Measurements from ENCODE around the gene LDB2. TPM values are rescaled to one million over a fixed set of nuclear protein-coding genes. Genes with fewer than 3 reads are reported as not detected.

The LDB2 gene
- total RNA-seq, 1 experiment from 2014 or later, result not detected

DNA sequence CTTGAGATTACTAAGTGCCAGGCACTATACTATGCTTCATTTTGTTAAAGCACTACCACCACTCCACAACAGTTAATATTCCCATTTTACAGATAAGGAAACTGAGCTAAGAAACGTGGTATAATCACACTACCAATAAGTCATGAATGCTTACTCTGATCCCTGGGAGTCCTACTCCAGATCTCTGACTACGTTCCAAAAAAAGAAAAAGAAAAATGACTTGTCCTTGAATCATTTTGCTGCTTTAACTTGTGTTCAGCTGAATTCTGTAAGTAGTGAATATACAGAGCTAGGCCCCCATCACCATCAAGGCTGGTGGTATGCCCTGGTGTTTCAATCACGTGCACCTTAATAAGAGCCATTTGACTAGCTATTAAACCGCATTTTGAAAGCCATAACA is 39.4 kb downstream of the LDB2 start:
- no peak overlapping the region for H3K9ac ChIP-seq (ENCODE audit: low read length)

DNA sequence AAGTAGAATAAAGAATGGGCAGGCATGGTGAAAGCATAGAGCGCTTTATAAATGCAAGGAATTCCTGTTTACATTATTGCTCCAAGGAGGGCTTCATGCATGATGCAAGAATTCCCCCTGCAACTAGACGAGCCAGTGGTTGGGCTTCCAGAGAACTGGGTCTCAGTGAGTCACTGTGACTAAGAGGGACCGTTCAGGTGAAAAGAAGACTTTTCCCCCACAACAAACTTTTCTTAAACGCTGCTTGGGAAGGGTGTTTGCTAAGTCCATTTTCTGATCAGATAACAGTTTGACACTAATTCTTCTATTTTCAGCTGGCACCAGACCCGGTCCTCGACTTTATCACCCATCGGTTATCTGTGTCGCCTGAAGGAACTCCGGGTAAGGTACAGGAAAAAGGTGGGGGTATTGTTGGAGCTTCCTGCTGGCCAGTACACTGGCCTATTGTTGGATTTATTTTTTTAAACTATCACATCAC is 40.1 kb downstream of the LDB2 start:
- no peaks in the 10 kb centered on the region for H4K20me1 ChIP-seq (ENCODE audit: low read length)
- H3K27ac ChIP-seq (ENCODE audit: low read length), result no peak overlapping the region
- H3K4me3 ChIP-seq (ENCODE audit: low read length), result no peak overlapping the region
- TF ChIP-seq, protein P1, sequence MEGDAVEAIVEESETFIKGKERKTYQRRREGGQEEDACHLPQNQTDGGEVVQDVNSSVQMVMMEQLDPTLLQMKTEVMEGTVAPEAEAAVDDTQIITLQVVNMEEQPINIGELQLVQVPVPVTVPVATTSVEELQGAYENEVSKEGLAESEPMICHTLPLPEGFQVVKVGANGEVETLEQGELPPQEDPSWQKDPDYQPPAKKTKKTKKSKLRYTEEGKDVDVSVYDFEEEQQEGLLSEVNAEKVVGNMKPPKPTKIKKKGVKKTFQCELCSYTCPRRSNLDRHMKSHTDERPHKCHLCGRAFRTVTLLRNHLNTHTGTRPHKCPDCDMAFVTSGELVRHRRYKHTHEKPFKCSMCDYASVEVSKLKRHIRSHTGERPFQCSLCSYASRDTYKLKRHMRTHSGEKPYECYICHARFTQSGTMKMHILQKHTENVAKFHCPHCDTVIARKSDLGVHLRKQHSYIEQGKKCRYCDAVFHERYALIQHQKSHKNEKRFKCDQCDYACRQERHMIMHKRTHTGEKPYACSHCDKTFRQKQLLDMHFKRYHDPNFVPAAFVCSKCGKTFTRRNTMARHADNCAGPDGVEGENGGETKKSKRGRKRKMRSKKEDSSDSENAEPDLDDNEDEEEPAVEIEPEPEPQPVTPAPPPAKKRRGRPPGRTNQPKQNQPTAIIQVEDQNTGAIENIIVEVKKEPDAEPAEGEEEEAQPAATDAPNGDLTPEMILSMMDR (conservative IDR thresholded peaks at IDR 0.05; ENCODE audit: low read depth, low read length), result no peak
- TF ChIP-seq EZH2 (IDR thresholded peaks at IDR 0.05; ENCODE audit: low read length, unreplicated experiment), result no peak
- H3K9me2 ChIP-seq (replicated peaks; ENCODE audit: low read length), result no peaks in the 10 kb centered on the region
- BruUV-seq (replicated peaks), result no TSS peak
- peaks cover 33% of the 10 kb centered on the region for H3K27me3 ChIP-seq (ENCODE audit: low read length)
- ATAC-seq (no peak), DNase-seq (peak; percentile 23)
- CTCF ChIA-PET, result no interaction called here
- POLR2A ChIA-PET (ENCODE audit: unreplicated experiment), result no interaction called here
- no peak overlapping the region for H3K9ac ChIP-seq (ENCODE audit: low read length)
- H3K4me2 ChIP-seq (ENCODE audit: low read length), result no peak overlapping the region
- H3F3A ChIP-seq (ENCODE audit: low read length, unreplicated experiment), result no peaks in the 10 kb centered on the region
- H3K4me1 ChIP-seq (ENCODE audit: insufficient read depth, low read length), result no peaks in the 10 kb centered on the region
- no peaks in the 10 kb centered on the region for H3K36me3 ChIP-seq (ENCODE audit: low read depth, low read length)
- no peaks in the 10 kb centered on the region for H3K79me2 ChIP-seq (ENCODE audit: low read length)
- no peak overlapping the region for H2AFZ ChIP-seq (ENCODE audit: low read length)
- intact Hi-C loops (cut with micrococcal nuclease), result no loop called here
- H3K9me3 ChIP-seq (ENCODE audit: low read length), result no peaks in the 10 kb centered on the region

More for the DNA sequence above, 39.4 kb downstream of the LDB2 start:
- ATAC-seq (no peak), DNase-seq (no peak)
- ChIA-PET CTCF (no interaction called here), POLR2A (ENCODE audit: unreplicated experiment) (no interaction called here)
- no peak overlapping the region for H2AFZ ChIP-seq (ENCODE audit: low read length)
- H3K27ac ChIP-seq (ENCODE audit: low read length), result no peak overlapping the region
- no peak for TF ChIP-seq EZH2 (IDR thresholded peaks at IDR 0.05; ENCODE audit: low read length, unreplicated experiment)
- TF ChIP-seq, protein P1 (conservative IDR thresholded peaks at IDR 0.05; ENCODE audit: low read depth, low read length), result no peak
- TF ChIP-seq EZH2phosphoT487 (IDR thresholded peaks at IDR 0.05; ENCODE audit: borderline replicate concordance, low read length), result no peak
- no peak overlapping the region for H3K4me3 ChIP-seq (ENCODE audit: low read length)
- H3K27me3 ChIP-seq (ENCODE audit: low read length), result peaks cover 34% of the 10 kb centered on the region
- H3K79me2 ChIP-seq (ENCODE audit: low read length), result no peaks in the 10 kb centered on the region
- H3K4me1 ChIP-seq (ENCODE audit: insufficient read depth, low read length), result no peaks in the 10 kb centered on the region
- no peaks in the 10 kb centered on the region for H3K9me2 ChIP-seq (replicated peaks; ENCODE audit: low read length)
- no TSS peak for BruUV-seq (replicated peaks)
- no peaks in the 10 kb centered on the region for H4K20me1 ChIP-seq (ENCODE audit: low read length)
- H3K36me3 ChIP-seq (ENCODE audit: low read depth, low read length), result no peaks in the 10 kb centered on the region
- no peaks in the 10 kb centered on the region for H3K9me3 ChIP-seq (ENCODE audit: low read length)
- H3K4me2 ChIP-seq (ENCODE audit: low read length), result no peak overlapping the region
- intact Hi-C loops (cut with micrococcal nuclease), result no loop called here
- H3F3A ChIP-seq (ENCODE audit: low read length, unreplicated experiment), result no peaks in the 10 kb centered on the region

DNA sequence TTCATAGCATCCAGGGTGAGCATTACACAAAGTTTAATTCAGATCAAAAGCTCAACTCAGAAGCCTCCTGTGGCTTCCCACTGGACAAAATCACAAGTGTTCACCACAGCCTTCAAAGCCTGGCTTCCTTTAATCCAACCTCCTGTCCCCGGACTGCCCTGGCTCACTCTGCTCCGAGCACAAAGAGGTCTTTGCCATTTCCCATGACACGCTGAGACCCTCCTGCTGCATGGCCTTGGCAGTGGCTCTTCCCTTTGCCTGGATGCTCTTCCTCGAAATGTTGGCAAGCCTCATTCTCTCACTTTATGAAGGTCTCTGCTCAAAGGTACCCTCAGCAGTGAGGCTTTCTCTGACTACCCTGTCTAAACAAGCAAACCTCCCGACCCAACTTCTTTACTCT is 41.0 kb downstream of the LDB2 start:
- CTCF ChIA-PET, result no interaction called here
- Histone ChIP-seq H3K36me3 (ENCODE audit: low read depth, low read length) (no peaks in the 10 kb centered on the region), H2AFZ (ENCODE audit: low read length) (no peak overlapping the region), H3F3A (ENCODE audit: low read length, unreplicated experiment) (no peaks in the 10 kb centered on the region), H4K20me1 (ENCODE audit: low read length) (no peaks in the 10 kb centered on the region), H3K9me3 (ENCODE audit: low read length) (no peaks in the 10 kb centered on the region), H3K27me3 (ENCODE audit: low read length) (peaks cover 25% of the 10 kb centered on the region), H3K4me1 (ENCODE audit: insufficient read depth, low read length) (no peaks in the 10 kb centered on the region), H3K4me3 (ENCODE audit: low read length) (no peak overlapping the region), H3K79me2 (ENCODE audit: low read length) (no peaks in the 10 kb centered on the region), H3K27ac (ENCODE audit: low read length) (no peak overlapping the region), H3K9ac (ENCODE audit: low read length) (no peak overlapping the region), H3K4me2 (ENCODE audit: low read length) (no peak overlapping the region), H3K9me2 (replicated peaks; ENCODE audit: low read length) (no peaks in the 10 kb centered on the region)
- POLR2A ChIA-PET (ENCODE audit: unreplicated experiment), result no interaction called here
- DNase-seq, result no peak
- TF ChIP-seq, protein P1 (conservative IDR thresholded peaks at IDR 0.05; ENCODE audit: low read depth, low read length), result no peak
- TF ChIP-seq EZH2 (IDR thresholded peaks at IDR 0.05; ENCODE audit: low read length, unreplicated experiment) (no peak), EZH2phosphoT487 (IDR thresholded peaks at IDR 0.05; ENCODE audit: borderline replicate concordance, low read length) (no peak)
- BruUV-seq (replicated peaks), result no TSS peak
- no peak for ATAC-seq
- intact Hi-C loops (cut with micrococcal nuclease), result no loop called here

Data from PC-3 (cell line).